GM12873 (cell line): ENCODE measurements around the gene AKAP17A.

Experiments used
- CTCF ChIP-seq: IDR thresholded peaks from 2 replicates; pipeline ENCODE4 v1.5.1; 2012; ENCODE audit warnings: low read depth, mild to moderate bottlenecking, moderate library complexity, low read length, control low read depth; ENCODE audit not compliant: insufficient read depth; ENCODE audit errors: missing control alignments

AKAP17A gene

GRCh38 chrX:1614927-1615326, 23.5 kb downstream of the AKAP17A start, which contains the start of gene ASMT:
Gene ASMT, plus strand, starts transcription at chrX:1615059. Its CDS starts 141 bp downstream, at chrX:1615200.
- no peak for TF ChIP-seq CTCF

- TF ChIP-seq CTCF = no peak
Measured at GRCh38 chrX:1618689-1619088, 27.3 kb downstream of the AKAP17A start.

- TF ChIP-seq CTCF = no peak
Measured at GRCh38 chrX:1623691-1624090, 32.3 kb downstream of the AKAP17A start.

GRCh38 chrX:1629244-1629643, 37.8 kb downstream of the AKAP17A start:
- TF ChIP-seq CTCF = no peak

- TF ChIP-seq CTCF = no peak
Measured at GRCh38 chrX:1646009-1646408, 54.6 kb downstream of the AKAP17A start.

GRCh38 chrX:1649621-1650020, 58.2 kb downstream of the AKAP17A start:
- no peak for TF ChIP-seq CTCF
